CD4-positive, alpha-beta T cell treated with Interleukin-17A for 4 hours (primary cell): Measurements from ENCODE around the gene SPDEF.

Source experiments
- DNase-seq: peaks from one replicate; pipeline ENCODE4 v3.0.0-alpha.2; 2020; ENCODE audit warnings: mixed read lengths

Gene SPDEF

DNA sequence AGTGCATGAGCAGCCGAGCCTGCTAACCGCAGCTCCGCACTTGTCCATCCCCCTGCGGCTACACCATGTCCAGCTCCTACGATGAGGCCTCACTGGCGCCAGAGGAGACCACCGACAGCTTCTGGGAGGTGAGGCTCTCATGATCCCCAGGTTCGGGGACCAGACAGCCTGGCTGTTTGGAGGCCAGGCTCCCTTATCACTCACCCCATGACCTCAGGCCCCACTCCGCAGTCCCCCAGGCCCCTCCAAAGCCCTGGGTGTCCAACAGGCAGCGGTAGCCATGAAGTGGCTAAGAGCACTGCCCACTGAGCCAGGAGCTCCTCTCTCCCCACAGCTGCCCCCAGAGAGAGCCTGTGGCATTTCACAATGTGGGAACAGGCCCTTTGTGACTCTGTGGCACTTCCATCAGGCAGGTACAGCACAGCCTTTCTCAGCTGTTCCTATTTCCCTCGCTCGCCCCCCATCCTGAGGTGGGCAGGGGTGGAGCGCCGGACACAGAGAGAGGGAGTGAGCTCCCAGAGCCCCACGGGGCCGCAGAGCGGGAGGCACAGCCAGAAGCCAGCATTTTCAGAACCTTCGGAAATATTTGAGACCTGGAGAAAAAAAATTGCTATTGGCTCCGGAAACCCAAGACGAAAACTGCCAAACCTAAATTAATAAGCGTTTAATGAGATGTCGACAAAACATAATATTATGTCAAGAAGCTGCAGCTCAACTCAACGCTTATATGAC, 29.7 kb downstream of the SPDEF start:
- DNase-seq = peak; percentile 5

DNA sequence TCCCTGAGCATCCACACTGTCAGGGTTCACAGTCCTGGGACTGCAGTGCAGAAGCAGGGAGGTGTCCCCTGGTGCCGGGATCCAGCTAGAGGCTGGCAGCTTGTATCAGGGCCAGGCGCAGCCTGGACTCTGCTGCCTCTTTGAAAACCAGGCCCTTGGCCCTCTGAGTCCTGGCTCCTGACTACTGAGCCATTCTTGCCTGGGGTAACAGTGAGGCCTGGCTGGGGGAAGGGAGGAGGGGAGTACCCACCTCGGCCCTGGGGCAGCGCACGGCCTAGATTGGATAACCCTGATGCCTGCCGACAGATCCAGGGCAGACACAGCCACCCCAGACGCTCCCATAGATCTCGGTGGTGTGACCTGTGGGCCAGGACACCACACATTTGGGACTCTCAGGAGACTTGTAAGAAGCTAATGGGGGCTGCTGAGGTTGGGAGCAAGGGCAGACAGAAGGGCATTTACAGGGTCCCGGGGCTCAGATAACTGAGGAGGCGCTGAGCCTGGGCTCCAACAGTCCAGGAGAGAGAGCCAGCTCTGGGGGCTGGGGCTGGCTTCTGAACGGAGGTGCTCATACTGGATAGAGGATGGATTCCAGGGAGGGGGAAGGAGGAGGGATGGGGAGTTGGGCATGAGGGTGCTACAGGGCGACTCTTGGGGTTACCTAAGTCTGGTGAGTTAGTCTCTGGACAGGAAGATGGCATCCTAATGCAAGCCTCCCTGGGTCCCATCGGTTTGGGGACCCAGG, 30.5 kb downstream of the SPDEF start:
- DNase-seq = no peak

DNA sequence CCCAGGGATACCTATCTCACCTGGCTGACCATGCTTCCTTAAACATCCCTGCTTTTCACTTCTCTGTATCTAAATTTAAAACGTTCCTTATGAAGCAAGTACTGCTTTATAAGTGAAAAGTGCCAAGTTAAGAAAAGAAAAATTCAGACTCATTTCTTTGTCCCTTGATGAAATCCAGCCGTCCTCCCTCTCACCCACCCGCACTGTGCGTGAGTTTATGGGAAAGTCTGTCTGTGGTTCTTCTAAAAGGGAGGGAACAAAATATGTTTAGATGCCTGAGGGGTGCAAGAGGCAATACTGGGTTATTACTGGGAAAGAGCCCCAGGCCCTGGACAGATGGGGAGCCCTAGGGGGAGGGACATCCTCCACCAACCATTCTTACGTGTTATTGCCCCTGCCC, 31.2 kb downstream of the SPDEF start:
- no peak for DNase-seq

DNA sequence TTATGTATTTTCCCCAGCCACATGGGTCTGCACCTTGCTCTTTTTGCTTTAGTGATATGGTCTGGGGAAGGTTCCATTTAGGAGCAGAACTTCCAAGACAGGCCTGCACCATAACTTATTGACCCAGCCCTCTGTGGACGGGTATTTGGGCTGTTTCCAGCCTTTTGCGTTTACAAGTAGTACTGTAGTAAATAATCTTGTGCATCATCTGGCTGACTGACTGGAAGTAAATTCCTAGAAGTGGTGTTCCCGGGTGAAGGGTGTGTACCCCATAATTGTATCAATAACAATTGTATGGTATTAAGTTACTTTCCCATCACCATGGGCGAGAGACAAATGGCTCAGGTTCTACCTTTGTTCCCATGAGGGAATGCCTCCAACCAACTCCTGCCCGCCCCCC, 31.6 kb downstream of the SPDEF start:
- DNase-seq = no peak

DNA sequence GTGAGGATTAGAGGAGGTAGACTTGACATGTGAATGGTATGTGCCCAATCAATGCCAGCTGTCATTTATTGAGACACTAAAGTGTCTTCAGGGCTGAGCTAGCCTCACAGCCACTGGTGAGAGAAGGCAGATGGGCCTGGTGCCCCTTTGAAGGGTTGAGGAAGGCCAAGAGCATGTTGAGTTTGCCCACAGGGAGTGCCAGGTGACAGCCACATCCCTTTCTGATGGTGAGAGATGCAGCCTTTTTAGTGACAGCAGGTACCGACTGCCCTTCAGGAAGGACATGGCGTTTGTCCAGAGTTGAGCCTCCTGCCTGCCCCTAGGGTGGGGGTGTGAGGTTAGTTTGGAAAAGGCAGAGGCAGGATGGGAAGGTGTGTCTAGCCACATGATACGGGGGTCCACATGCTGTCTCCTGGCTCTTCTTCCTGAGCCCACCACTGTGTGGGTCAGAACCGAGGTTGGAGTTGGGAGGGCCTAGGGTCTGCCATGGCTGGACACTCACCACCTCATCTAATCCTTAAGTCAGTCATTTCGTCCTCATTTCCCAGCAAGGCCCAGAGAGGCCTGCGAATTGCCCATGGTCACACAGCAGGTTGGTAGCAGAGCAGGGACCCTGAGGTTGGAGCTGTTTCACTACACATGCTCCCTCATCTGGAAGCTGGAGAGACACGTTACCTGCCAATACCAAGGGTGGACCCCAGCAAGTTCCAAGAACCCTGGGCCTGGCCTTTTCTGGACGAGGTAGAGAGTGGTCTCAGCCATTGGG, 32.5 kb downstream of the SPDEF start:
- no peak for DNase-seq

DNA sequence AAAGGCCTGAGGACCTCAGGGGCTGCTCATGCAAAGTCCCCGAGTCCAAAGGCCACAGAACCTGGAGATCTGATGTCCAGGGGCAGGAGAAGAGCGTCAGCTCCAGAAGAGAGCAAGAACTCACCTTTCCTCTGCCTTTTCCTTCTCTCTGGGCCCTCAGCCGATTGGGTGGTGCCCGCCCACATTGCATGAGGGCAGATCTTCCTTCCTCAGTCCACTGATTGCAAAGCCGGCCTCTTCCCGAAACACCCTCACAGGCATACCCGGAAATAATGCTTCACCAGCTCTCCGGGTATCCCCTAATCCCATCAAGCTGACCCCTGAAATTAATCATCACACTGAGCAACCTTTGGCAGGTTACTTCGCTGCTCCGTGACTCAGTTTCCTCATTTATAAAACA, 33.4 kb downstream of the SPDEF start:
- DNase-seq = no peak

DNA sequence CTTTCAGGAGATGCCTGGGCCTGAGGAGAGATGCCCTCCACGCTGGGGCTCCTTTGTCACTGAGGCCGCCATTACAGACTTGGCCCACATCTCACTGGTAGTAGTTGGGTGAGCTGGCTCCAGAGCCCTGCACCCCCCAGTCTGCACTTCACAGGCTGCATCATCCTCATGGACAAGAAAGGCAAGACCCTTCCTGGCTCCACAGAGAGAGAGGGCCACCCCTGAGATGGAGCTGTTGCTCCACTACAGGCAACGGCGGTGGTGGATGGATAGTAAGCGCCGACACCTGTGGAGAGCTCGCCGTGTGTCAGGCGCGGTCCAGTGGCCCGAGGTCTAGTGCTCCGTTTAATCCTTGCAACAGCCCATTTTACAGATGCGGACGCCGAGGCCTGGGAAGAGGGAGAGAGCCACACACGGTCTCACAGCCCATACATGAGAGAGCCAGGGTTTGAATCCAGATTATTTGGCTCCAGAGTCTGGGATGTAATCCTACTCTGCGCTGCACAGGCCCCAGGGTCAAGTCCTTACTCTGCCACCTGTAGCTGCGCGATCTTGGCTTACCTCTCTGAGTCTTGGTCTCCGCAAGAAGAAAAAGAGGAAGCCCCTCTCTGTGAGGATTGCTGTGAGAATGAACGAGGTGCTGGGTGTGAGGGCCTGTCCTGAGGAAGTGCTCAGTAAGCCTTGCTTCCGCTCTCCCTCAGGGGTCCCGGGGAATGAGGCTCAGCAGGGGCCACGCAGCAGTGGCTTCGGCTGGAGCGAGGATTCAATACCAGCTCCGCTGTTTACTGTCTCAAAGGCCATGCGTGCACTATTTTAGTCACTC, 34.5 kb downstream of the SPDEF start:
- no peak for DNase-seq

DNA sequence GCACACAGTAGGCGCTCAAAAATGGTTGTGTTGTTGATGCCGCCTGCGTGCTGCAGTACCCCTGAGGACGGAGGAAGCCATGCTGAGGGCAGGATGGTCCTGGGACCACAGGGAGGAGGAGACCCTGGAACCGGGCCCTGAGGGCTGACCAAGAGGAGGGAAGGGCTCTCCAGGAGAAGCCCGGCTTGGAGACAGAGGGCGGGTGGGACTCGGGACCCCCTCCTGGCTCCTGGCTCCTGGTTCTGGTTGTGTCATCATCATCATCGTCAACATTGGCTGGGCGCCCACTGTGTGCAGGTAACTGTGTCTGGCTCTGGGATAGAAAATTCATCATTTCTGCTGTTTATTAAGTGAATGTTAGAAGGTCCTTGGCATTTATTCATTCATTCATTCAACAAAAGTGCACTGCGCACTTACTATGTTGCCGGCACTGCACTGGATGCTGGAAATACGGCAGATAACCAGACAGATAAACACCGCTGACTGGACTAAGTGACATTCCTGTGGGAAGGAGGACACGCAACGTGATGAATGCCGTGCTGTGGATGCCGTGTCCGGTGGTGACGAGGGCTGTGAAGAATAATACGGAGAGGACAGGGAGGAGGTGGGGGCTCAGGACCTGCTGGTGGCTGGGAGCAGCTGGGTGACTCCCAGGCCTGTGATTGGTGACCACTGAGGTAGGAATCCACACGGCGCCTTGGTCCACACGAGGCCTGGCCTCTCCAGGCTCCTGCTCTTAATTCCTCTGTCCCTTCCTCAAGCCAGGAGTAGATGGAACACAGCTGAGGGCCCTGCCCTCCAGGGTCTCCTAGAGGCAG, 35.3 kb downstream of the SPDEF start:
- DNase-seq = no peak

DNA sequence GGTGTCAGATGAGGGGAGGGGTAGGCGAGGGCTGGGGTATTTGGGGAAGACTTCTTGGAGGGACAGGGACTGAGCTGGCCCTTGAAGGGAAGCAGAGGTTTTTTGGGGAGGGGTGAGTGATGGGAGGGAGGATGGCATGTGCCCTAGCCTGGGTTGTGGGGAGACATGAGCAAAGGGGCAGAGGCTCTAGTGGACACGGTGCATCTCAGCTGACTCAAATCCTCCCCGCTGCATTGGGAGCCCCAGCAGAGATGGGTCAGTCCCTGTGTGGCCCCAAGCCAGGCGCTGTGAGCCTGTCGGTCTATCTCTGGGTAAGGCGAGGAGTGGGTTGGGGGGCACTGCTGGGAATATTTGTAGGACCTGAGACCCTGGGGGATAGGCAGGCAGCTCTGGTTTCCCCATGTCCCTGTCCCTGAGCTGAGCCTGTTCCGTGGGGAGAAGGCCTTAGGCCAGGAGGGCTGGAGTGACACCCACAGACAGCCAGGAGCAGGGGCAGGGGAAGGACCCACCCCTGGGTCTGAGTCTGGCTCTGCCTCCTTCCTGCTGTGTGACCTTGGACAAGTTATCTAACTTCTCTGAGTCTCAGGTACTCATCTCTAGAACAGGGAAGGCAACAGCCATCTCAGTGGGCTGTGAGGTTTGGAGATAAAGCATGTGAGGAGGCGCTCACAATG, 36.0 kb downstream of the SPDEF start:
- DNase-seq = no peak

DNA sequence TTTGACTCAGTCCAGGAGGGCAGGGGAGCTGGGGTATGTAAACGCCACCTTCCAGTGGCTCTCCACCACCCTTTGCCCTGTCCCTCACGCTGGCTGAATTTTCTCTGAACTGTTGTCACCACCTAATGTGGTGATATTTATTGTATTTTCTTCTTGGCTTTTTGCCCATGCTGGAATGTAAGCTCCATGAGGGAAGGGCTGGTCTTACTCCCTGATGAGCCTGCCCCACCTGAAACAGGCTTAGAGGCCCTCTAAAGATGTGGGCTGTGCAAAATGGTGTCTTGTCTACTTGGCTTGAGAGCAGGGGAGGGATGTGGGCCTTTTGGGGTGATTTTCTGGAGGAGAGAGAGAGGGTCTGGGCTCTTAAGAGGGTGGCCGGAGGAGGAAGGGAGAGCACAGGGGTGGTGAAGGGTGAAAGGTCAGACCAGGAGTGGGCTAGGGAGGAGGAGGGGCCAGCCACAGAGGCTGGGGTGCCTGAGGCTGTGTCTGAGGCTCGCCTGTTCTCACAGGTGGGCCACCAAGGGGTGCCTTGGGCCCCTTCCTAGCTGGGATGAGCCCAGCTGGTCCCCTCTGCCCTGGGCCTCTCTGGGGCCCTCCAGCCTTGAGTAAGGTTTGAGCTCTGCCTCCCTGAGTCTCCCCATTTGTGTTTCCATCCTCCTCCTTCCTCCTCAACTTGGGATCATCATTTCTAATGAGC, 37.3 kb downstream of the SPDEF start:
- no peak for DNase-seq

DNA sequence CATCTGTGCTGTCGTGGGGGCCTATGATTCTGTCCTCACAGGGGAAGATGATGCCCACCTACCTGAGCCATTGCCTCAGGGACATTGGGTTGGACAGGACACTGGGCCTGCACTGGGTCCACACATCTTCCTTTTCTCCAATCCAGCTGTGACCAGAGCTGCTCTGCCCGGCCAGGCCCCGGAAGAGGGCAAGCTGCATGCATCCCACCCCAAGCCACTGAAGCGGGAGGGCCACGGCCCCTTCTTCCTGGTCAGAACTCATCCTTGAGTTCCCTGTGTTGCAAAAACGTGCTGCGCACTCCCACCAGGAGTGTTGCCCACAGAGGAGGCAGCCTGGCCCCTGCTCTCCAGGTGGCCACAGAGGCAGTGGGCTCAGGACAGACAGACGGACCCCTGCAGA, 38.2 kb downstream of the SPDEF start:
- DNase-seq = no peak

DNA sequence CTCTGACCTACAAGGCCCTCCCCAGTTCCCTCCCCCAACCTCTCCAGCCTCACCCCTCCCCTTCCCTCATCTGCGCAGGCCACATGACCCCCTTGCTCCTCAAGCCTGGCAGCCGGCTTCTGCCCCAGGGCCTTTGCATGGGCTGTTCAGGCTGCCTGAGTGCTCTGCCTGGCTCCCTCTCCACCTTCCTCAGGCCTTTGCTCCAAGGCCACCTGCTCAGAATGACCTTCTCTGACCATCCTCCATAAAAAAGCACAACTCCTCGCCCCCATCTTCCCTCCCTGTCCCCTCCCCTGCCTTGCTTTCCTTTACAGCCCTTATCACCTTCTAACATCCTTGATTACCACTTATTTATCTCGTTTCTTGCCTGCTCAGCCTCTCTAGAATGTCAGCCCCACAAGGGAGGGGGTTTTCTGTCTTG, 38.7 kb downstream of the SPDEF start:
- no peak for DNase-seq

DNA sequence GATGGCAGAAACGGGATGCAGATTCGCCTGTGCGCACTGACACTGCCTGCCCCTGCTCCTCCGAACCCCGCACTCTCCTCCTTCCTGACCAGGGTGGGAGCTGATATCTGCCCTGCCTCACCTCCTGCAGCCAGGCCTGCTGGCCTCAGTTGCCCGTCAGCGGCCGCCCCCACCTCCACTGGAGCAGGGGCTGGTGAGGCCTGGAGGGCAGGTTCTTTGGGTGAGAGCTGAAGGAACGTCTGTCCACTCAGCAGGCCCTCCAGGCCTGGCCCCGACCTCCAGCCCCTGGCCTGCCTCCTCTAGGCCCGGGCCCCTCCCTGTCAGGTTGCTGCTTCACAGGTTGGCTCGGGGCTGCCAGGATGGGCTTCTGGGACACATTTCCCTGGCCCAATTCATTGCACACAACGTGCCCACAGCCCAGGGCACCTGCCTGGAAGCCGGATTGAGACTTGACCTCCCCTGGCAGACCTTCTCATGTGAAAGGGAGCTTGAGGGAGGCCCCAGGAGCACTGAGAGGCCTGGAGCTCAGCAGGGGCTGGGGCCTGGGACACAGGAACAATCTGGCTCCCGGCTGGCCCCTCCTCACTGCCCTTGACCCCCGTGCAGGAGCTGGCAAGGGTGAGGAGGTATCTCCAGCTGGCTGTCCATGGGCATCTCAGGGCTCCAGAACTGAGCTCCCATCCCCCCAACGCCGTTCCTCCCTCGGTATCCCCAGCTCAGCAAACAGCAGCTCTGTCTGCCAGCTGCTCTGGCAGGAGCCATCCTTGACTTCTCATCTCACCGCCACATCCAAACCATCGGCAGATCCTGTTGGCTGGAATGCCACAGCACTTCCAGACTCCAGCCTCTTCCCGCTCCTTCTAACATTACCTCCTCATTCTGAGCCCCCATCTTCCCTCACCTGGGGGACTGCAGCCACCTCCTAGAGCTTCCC, 39.5 kb downstream of the SPDEF start:
- DNase-seq = no peak

DNA sequence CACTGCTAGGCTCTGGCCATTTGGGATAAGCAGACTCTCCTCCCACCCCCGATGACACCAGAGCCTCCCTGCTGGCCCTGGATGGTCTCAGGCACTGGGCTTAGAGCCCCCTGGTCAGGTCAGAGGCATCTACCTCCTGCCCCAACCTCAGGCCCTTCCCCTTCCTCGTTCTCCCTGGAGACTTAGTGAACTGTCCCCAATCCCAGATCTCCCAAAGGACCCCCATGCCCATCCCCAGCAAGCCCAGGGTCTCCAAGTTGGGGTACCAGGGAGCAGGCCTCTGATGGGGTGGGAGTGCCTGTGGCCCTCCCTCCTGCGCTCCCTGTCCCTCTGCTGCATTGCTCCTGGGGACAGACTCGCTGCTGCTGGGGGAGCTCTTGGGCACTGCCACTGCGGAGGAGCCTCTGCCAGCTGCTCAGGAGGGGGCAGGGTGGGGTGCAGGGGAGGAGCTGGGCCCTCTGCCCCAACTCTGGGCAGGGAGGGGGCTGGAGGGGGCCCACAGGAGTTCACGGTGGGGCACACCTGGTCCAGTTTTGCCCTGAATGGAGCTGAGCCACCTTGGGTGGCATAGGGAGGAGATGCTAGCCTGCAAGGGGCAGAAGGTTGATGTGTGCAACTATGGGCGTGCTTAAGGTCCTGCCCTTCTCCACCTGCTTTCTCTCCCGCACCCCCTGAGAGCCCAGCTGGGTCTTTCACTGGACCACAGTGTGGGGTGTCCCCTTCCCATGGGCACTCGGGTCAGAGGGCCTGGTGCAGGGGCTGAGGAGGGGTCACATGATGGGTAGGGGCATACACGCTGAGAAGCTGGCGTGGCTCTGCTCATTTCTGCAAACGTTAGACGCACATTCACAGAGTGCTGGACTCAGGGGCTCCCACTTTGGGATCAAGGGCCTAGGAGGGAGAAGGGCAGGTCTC, 40.4 kb downstream of the SPDEF start:
- DNase-seq = no peak

DNA sequence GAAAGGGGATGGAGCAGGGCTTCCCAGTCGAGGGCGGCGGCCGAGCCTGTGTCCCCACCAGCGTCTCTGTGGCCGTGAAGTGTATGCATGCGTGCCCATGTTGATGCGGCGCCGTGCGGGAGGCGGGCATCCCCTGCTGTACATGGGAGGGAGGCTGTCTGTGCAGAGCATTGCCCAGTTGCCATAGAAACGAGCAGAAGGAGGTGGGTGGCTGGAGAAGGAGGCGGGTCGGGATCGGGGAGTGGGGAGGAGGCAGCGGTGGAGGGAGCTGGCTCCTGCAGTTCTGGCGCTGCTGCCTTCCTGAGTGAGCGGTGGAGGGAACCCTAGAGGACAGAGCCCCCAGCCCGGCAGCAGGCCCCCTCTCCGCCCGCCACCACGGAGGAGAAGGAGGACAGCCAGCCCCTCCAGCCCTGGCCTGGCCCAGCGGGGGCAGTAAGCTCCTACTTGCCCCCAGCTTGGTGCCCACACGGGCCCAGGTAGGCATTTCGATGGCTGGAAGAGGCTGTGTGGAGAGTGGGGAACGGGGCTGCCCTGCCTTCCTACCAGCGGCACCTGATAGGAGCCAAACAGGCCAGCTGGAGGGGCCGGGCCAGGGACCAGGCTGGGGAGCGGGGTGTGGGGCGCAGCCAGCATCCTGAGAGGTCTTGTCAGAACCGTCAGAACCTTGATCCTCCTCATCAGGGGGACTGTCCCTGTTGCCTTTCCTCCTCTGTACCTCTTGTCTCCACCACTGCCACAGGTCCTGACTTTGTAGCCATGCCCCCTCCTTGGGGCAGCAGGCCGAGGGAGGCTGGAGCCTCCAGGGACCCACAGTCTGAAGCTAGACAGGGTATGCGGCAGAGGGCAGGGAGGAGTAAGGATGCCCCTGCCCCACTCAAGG, 41.3 kb downstream of the SPDEF start:
- DNase-seq = no peak

DNA sequence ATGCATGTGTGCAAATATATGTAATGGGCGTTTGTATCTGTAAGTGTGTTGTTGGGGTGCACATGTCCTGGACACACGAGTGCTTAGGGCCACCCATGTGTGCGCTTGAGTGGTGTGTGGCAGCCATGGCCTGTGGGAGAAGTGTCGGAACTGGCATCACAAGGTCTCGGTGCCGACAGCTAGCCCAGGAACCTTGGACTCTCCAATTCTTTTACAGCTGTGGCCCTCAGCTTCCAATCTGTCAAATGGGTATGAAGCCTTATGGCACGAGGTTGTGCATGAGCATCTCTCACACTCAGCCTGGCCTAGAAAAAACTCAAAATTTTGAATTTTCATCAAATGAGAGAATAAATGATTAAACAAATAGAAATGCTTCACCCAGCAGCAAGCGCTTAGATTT, 42.0 kb downstream of the SPDEF start:
- DNase-seq = no peak

DNA sequence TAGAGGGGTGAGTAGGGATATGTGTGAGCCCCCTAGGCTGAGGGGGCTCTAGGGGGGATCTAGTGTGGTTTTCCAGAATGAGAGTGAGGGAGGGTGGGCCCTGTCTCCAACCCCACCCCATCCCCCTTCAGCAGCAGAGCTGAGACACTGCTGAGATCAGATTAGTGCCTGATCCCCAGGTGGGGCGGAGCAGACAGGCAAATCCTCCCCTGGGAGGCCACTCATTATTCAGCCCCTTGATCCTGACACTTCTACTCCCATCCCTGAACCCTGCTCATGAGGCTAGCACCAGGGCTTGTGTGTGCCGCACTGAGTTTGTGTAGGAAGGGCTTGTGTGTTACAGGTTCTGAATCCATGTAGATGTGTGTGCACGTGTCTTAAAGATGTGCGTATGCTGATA, 42.5 kb downstream of the SPDEF start:
- DNase-seq = no peak

DNA sequence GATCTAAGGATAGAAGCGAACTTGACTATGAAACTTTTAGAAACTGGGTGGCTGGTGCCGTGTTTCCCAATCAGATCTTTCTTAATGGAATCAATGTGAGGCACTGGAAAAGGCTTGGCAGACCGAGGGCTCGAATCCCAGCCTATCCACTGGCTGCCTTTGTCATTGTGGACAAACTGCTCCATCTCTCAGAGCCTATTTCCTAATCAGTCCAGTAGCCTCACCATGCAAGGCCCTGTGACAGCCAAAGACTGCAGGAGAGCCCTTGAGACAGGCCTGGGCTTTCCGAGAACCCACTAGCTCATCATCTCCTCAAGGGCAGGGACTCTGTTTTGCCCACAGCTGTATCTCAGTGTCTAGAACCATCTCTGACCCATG, 43.4 kb downstream of the SPDEF start:
- no peak for DNase-seq
